IMR-90 (cell line): Measurements from ENCODE around the gene TRMT10C. TPM values are rescaled to one million over a fixed set of nuclear protein-coding genes. Genes with fewer than 3 reads are reported as not detected.

Experiments
- ATAC-seq: fragments of 200-7000 bp; cut with Tn5 transposase; 2 replicates; pipeline ENCODE4 v1.9.1; 2020; ENCODE audit warnings: low read depth, mild to moderate bottlenecking, moderate library complexity
- BruUV-seq: library from RNA; stranded (reverse); fragments of 400-500 nt; replicated peaks from 2 replicates; lab custom pipeline; 2021; lab: Mats Ljungman, UMichigan
- CTCF ChIA-PET: fragments of 300-600 bp; formaldehyde crosslinking; extraction: SDS; loops from one replicate; lab custom pipeline; 2021; ENCODE audit warnings: antibody characterized with exemption; lab: Yijun Ruan, JAX
- POLR2A ChIA-PET: fragments of 300-600 bp; sonication (Branson Sonifier 250); formaldehyde crosslinking; loops from one replicate; lab custom pipeline; 2022; ENCODE audit warnings: antibody characterized with exemption; ENCODE audit not compliant: unreplicated experiment; lab: Charles Lee
- DNase-seq: peaks from one replicate; pipeline ENCODE4 v3.0.0; 2013
- H2AFZ ChIP-seq: replicated peaks from 2 replicates; pipeline ENCODE3; 2013; ENCODE audit warnings: low read length, mild to moderate bottlenecking; ENCODE audit not compliant: poor library complexity
- H2AK5ac ChIP-seq: 2 replicates; pipeline ENCODE4 v1.6.1; 2013; ENCODE audit warnings: low read depth, low read length, inconsistent platforms
- H2AK9ac ChIP-seq: replicated peaks from 2 replicates; pipeline ENCODE3; 2013; ENCODE audit warnings: mild to moderate bottlenecking, low read depth, low read length, moderate library complexity; ENCODE audit not compliant: poor library complexity
- H2BK120ac ChIP-seq: 2 replicates; pipeline ENCODE4 v1.6.1; 2013; ENCODE audit warnings: low read depth, low read length, inconsistent platforms
- H2BK15ac ChIP-seq: 3 replicates; pipeline ENCODE4 v1.6.1; 2013; ENCODE audit warnings: low read depth, low read length, inconsistent platforms
- H2BK20ac ChIP-seq: 2 replicates; pipeline ENCODE4 v1.6.1; 2013; ENCODE audit warnings: low read depth, mild to moderate bottlenecking, inconsistent platforms, low read length, moderate library complexity
- H2BK5ac ChIP-seq: 2 replicates; pipeline ENCODE4 v1.6.1; 2013; ENCODE audit warnings: mild to moderate bottlenecking, low read depth, low read length, inconsistent platforms; ENCODE audit not compliant: poor library complexity, severe bottlenecking
- H3K14ac ChIP-seq: replicated peaks from 2 replicates; pipeline ENCODE4 v1.6.1; 2013; ENCODE audit warnings: low read depth, low read length, inconsistent platforms
- H3K18ac ChIP-seq: 2 replicates; pipeline ENCODE4 v1.6.1; 2013; ENCODE audit warnings: low read depth, low read length, control low read depth
- H3K23ac ChIP-seq: 2 replicates; pipeline ENCODE4 v1.6.1; 2013; ENCODE audit warnings: low read depth, low read length, inconsistent platforms
- H3K27ac ChIP-seq: 2 replicates; pipeline ENCODE4 v1.5.1; 2013; ENCODE audit warnings: mild to moderate bottlenecking, control low read depth, low read length; ENCODE audit not compliant: insufficient read depth
- H3K27me3 ChIP-seq: 2 replicates; pipeline ENCODE4 v1.6.1; 2013; ENCODE audit warnings: low read length; ENCODE audit not compliant: control insufficient read depth, insufficient read depth
- H3K36me3 ChIP-seq: 2 replicates; pipeline ENCODE4 v1.6.1; 2013; ENCODE audit warnings: low read length, mixed read lengths; ENCODE audit not compliant: control insufficient read depth, insufficient read depth
- H3K4ac ChIP-seq: 2 replicates; pipeline ENCODE4 v1.6.1; 2013; ENCODE audit warnings: low read depth, low read length, inconsistent platforms
- H3K4me1 ChIP-seq: 2 replicates; pipeline ENCODE4 v1.6.1; 2013; ENCODE audit warnings: low read length, mixed read lengths; ENCODE audit not compliant: control insufficient read depth, insufficient read depth
- H3K4me2 ChIP-seq: 2 replicates; pipeline ENCODE4 v1.6.1; 2013; ENCODE audit warnings: low read depth, mild to moderate bottlenecking, control low read depth, low read length, moderate library complexity
- H3K4me3 ChIP-seq: 2 replicates; pipeline ENCODE4 v1.5.1; 2013; ENCODE audit warnings: low read depth, mild to moderate bottlenecking, control low read depth, low read length, moderate library complexity; ENCODE audit not compliant: insufficient read depth
- H3K56ac ChIP-seq: 2 replicates; pipeline ENCODE4 v1.6.1; 2013; ENCODE audit warnings: low read length, inconsistent platforms; ENCODE audit not compliant: insufficient read depth; ENCODE audit errors: extremely low read depth
- H3K79me1 ChIP-seq, 2 experiments: 2 replicates each; pipeline ENCODE4 v1.6.1; 2013; ENCODE audit warnings: low read length in 2 of 2, inconsistent platforms in 1 of 2, low read depth in 1 of 2
- H3K9ac ChIP-seq: 2 replicates; pipeline ENCODE4 v1.6.1; 2013; ENCODE audit warnings: low read depth, low read length, control low read depth
- H3K9me1 ChIP-seq: 2 replicates; pipeline ENCODE4 v1.6.1; 2013; ENCODE audit warnings: low read length, inconsistent platforms; ENCODE audit not compliant: insufficient read depth
- H3K9me3 ChIP-seq: 2 replicates; pipeline ENCODE4 v1.6.1; 2013; ENCODE audit warnings: low read length; ENCODE audit not compliant: control insufficient read depth, insufficient read depth
- H4K20me1 ChIP-seq: 2 replicates; pipeline ENCODE4 v1.6.1; 2013; ENCODE audit warnings: low read length, inconsistent platforms; ENCODE audit not compliant: insufficient read depth
- H4K5ac ChIP-seq: 2 replicates; pipeline ENCODE4 v1.6.1; 2013; ENCODE audit warnings: mild to moderate bottlenecking, low read depth, low read length, control low read depth
- H4K8ac ChIP-seq, 2 experiments: 2 replicates each; pipeline ENCODE4 v1.6.1; 2013; ENCODE audit warnings: low read depth in 2 of 2, low read length in 2 of 2, control low read depth in 1 of 2, inconsistent platforms in 1 of 2
- H4K91ac ChIP-seq: 2 replicates; pipeline ENCODE4 v1.6.1; 2013; ENCODE audit warnings: low read depth, low read length, inconsistent platforms; ENCODE audit not compliant: insufficient read depth
- CEBPB ChIP-seq: IDR thresholded peaks from 2 replicates; pipeline ENCODE4 v1.6.1; 2012; ENCODE audit warnings: low read depth, low read length, improper control_type of control experiment
- CHD1 ChIP-seq: IDR thresholded peaks from 2 replicates; pipeline ENCODE4 v1.6.1; 2012; ENCODE audit warnings: low read depth, low read length, improper control_type of control experiment
- FOS ChIP-seq: fragments of 150-350 bp; IDR thresholded peaks from 2 replicates; pipeline ENCODE4 v1.6.1; 2016; ENCODE audit warnings: low read depth, low read length
- MAFK ChIP-seq: IDR thresholded peaks from 2 replicates; pipeline ENCODE4 v1.6.1; 2012; ENCODE audit warnings: low read depth, low read length, improper control_type of control experiment
- MAZ ChIP-seq: IDR thresholded peaks from 2 replicates; pipeline ENCODE4 v1.6.1; 2012; ENCODE audit warnings: low read depth, mild to moderate bottlenecking, low read length, improper control_type of control experiment, moderate library complexity, borderline replicate concordance
- MXI1 ChIP-seq: IDR thresholded peaks from 2 replicates; pipeline ENCODE4 v1.6.1; 2012; ENCODE audit warnings: low read depth, mild to moderate bottlenecking, low read length, moderate library complexity, borderline replicate concordance
- NFE2L2 ChIP-seq: fragments of 150-350 bp; IDR thresholded peaks from 2 replicates; pipeline ENCODE4 v1.6.1; 2016; ENCODE audit warnings: low read depth, mild to moderate bottlenecking, low read length
- POLR2A ChIP-seq: IDR thresholded peaks from 2 replicates; pipeline ENCODE4 v1.6.1; 2012; ENCODE audit warnings: mild to moderate bottlenecking, low read depth, low read length
- RAD21 ChIP-seq: IDR thresholded peaks from 2 replicates; pipeline ENCODE4 v1.6.1; 2012; ENCODE audit warnings: low read length, improper control_type of control experiment
- RCOR1 ChIP-seq: IDR thresholded peaks from 2 replicates; pipeline ENCODE4 v1.6.1; 2012; ENCODE audit warnings: mild to moderate bottlenecking, low read length, improper control_type of control experiment; ENCODE audit not compliant: insufficient replicate concordance
- RFX5 ChIP-seq: IDR thresholded peaks from 2 replicates; pipeline ENCODE4 v1.8.0; 2012; ENCODE audit warnings: low read depth, mild to moderate bottlenecking, low read length, moderate library complexity
- SMC3 ChIP-seq: fragments of 150-350 bp; IDR thresholded peaks from 2 replicates; pipeline ENCODE4 v1.6.1; 2016; ENCODE audit warnings: low read depth, mild to moderate bottlenecking, antibody characterized with exemption, low read length, moderate library complexity
- USF2 ChIP-seq: fragments of 150-350 bp; IDR thresholded peaks from 2 replicates; pipeline ENCODE4 v1.6.1; 2017; ENCODE audit warnings: mild to moderate bottlenecking, antibody characterized with exemption, low read length, low read depth
- WGBS, 2 experiments: methylation state at CpG; one replicate each; pipeline versions ENCODE4 v1.1.5 to v1.1.7; 2013; ENCODE audit warnings: missing lambda C conversion rate in 2 of 2; ENCODE audit not compliant: insufficient read length in 1 of 2; ENCODE audit errors: extremely low coverage in 2 of 2; 5-methylcytosine and 5-hydroxymethylcytosine counted together
- dilution Hi-C: fragments of 300-500 bp; cut with HindIII; formaldehyde crosslinking; loops from one replicate; pipeline ENCODE4 v1.14.3; 2018; ENCODE audit warnings: low sequenced_read_pairs; ENCODE audit not compliant: unreplicated experiment
- in situ Hi-C: fragments of 300-500 bp; cut with MboI; formaldehyde crosslinking; loops from 3 replicates; pipeline ENCODE4 v1.14.3; 2019; ENCODE audit warnings: low sequenced_read_pairs, inconsistent platforms, mixed read lengths
- intact Hi-C: fragments of 100-400 bp; cut with micrococcal nuclease; formaldehyde crosslinking; loops from 2 replicates; pipeline ENCODE4 v1.10.0; 2022
- polyA plus RNA-seq, 3 experiments: library from polyadenylated mRNA; depleted of rRNA; stranded (reverse); fragments of >200 nt; gene quantifications; 2 replicates each; pipeline ENCODE4 v1.2.3, GENCODE V29; 2012; ENCODE audit warnings: low replicate concordance in 1 of 3
- total RNA-seq: library from RNA; depleted of rRNA; stranded (reverse); fragments of >200 nt; gene quantifications from 2 replicates; pipeline ENCODE4 v1.2.3, GENCODE V29; 2012
- TF ChIP-seq, protein P1 (sequence below): fragments of 150-350 bp; IDR thresholded peaks from 2 replicates; pipeline ENCODE4 v1.6.1; 2016; ENCODE audit warnings: low read depth, mild to moderate bottlenecking, low read length, moderate library complexity, borderline replicate concordance
- TF ChIP-seq, protein P2 (sequence below): conservative IDR thresholded peaks from 2 replicates; pipeline ENCODE4 v1.5.1; 2012; ENCODE audit warnings: mild to moderate bottlenecking, low read depth, low read length, improper control_type of control experiment

TRMT10C gene
- total and polyA plus RNA-seq, 2 of the 4 experiments (the other 2 are of a cell fraction) = 13.6 to 17.0 TPM

DNA sequence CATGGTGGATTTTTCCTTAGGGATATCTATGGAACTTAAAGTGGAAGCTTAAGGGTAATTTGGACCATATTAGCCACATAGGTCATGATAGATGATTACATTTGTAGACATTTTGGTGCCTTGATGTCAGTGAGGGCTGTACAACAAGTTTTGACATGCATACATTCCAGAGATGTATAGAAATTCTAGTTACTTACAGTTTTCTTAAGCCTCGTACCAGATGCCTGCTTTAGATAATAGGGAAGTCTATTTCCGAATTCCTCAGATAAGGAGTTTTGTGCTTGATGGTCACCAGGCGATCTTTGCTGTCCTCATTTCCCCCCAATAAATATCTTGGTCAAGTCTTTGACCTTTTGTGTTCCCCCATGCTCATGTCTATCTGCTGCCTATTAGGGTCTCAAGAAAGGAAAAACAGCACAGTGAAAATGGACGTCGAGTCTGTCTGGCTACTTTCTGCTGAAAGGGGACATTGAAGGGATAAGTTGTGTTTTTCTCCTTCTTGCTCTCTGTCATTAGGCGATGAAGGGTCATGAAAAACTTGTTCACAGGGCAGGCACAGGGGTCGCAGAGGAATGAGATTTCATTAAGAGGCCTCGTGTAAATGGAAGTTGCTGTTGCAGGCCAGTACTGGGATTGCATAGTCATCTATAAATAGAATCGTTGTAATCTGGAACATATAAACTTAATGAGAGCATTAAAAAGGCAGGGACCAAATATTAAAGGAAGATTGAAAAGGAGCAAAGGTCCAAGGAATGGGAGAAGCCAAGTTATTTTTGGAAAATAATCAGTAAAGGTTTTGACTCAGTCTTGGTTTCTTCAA lies 28.7 kb upstream of the TRMT10C start:
- POLR2A ChIA-PET = no interaction called here
- no peak overlapping the region for H3K23ac ChIP-seq
- CTCF ChIA-PET = no interaction called here
- TF ChIP-seq, protein P1, sequence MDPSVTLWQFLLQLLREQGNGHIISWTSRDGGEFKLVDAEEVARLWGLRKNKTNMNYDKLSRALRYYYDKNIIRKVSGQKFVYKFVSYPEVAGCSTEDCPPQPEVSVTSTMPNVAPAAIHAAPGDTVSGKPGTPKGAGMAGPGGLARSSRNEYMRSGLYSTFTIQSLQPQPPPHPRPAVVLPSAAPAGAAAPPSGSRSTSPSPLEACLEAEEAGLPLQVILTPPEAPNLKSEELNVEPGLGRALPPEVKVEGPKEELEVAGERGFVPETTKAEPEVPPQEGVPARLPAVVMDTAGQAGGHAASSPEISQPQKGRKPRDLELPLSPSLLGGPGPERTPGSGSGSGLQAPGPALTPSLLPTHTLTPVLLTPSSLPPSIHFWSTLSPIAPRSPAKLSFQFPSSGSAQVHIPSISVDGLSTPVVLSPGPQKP = no peak
- TF ChIP-seq MXI1 (no peak), RFX5 (no peak), CEBPB (no peak), USF2 (no peak), MAFK (no peak), MAZ (no peak), NFE2L2 (no peak), RAD21 (no peak), SMC3 (no peak), RCOR1 (no peak), CHD1 (no peak), FOS (no peak), POLR2A (no peak)
- TF ChIP-seq, protein P2, sequence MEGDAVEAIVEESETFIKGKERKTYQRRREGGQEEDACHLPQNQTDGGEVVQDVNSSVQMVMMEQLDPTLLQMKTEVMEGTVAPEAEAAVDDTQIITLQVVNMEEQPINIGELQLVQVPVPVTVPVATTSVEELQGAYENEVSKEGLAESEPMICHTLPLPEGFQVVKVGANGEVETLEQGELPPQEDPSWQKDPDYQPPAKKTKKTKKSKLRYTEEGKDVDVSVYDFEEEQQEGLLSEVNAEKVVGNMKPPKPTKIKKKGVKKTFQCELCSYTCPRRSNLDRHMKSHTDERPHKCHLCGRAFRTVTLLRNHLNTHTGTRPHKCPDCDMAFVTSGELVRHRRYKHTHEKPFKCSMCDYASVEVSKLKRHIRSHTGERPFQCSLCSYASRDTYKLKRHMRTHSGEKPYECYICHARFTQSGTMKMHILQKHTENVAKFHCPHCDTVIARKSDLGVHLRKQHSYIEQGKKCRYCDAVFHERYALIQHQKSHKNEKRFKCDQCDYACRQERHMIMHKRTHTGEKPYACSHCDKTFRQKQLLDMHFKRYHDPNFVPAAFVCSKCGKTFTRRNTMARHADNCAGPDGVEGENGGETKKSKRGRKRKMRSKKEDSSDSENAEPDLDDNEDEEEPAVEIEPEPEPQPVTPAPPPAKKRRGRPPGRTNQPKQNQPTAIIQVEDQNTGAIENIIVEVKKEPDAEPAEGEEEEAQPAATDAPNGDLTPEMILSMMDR = no peak

More for the DNA sequence above, 28.7 kb upstream of the TRMT10C start:
- no peak overlapping the region for H2BK120ac ChIP-seq
- H4K8ac ChIP-seq = no peak overlapping the region
- H2AFZ ChIP-seq = no peak overlapping the region
- no TSS peak for BruUV-seq
- no peak overlapping the region; the same call in 1 of the 2 replicates for H4K5ac ChIP-seq
- H3K4me1 ChIP-seq = peaks cover 2% of the 10 kb centered on the region
- no peaks in the 10 kb centered on the region for H3K9me3 ChIP-seq
- H3K36me3 ChIP-seq = no peaks in the 10 kb centered on the region
- peaks cover 2% of the 10 kb centered on the region; the same call in 1 of the 2 replicates for H3K27me3 ChIP-seq
- no peak overlapping the region for H3K14ac ChIP-seq
- in situ Hi-C loops (no loop called here), intact Hi-C loops (no loop called here), dilution Hi-C loops (no loop called here)
- no peak overlapping the region for H3K9ac ChIP-seq
- H3K4ac ChIP-seq = no peak overlapping the region
- no peak overlapping the region for H3K4me3 ChIP-seq
- H2AK5ac ChIP-seq = no peak overlapping the region
- no peak overlapping the region for H2BK5ac ChIP-seq
- no peaks in the 10 kb centered on the region for H3K9me1 ChIP-seq
- no peak for ATAC-seq
- DNase-seq = no peak
- no peak overlapping the region for H4K91ac ChIP-seq
- H4K20me1 ChIP-seq = no peaks in the 10 kb centered on the region
- H3K18ac ChIP-seq = no peak overlapping the region
- no peaks in the 10 kb centered on the region for H3K79me1 ChIP-seq
- 60% methylated on average over 1 of the region's 9 CpGs; no CpG with 5 or more reads in 1 of the 2 experiments for WGBS, 2 experiments
- H2BK20ac ChIP-seq = no peak overlapping the region
- H3K56ac ChIP-seq = no peak overlapping the region
- no peak overlapping the region for H2BK15ac ChIP-seq
- H3K27ac ChIP-seq = no peak overlapping the region
- no peak overlapping the region for H3K4me2 ChIP-seq
- H2AK9ac ChIP-seq = no peak overlapping the region
